B cell (primary cell): Measurements from ENCODE around the gene HDAC7. TPM values are rescaled to one million over a fixed set of nuclear protein-coding genes. Genes with fewer than 3 reads are reported as not detected.
A peak's percentile ranks its signal among the peaks of the same experiment; 100 is the strongest.

ENCODE experiments used
- ATAC-seq: fragments of 200-7000 bp; cut with Tn5 transposase; one replicate; pipeline ENCODE4 v1.10.0; 2021; ENCODE audit warnings: low read depth, mild to moderate bottlenecking, moderate number of reproducible peaks, moderate library complexity
- CTCF ChIA-PET: fragments of 350-600 bp; sonication (Branson Sonifier 250); formaldehyde crosslinking; loops from one replicate; lab custom pipeline; 2021; ENCODE audit warnings: antibody characterized with exemption, inconsistent platforms; lab: Charles Lee
- POLR2A ChIA-PET: fragments of 350-600 bp; sonication (Branson Sonifier 250); formaldehyde crosslinking; loops from one replicate; lab custom pipeline; 2021; ENCODE audit warnings: antibody characterized with exemption; lab: Charles Lee
- DNase-seq: peaks from one replicate; pipeline ENCODE4 v3.0.0; 2013
- H2AFZ ChIP-seq: 2 replicates; pipeline ENCODE4 v1.6.1; 2012; ENCODE audit warnings: mild to moderate bottlenecking, low read depth, low read length; ENCODE audit not compliant: insufficient read depth, poor library complexity, severe bottlenecking
- H3K27ac ChIP-seq, 2 donors: 1 replicate in 1 of 2; 2 replicates in 1 of 2; pipeline ENCODE4 v1.5.1; 2012 to 2013; ENCODE audit warnings: low read length in 2 of 2, mild to moderate bottlenecking in 2 of 2, moderate library complexity in 1 of 2
- H3K27me3 ChIP-seq, 4 experiments: fragments of 200-600 bp in 1 of 4; sonication (generic) in 1 of 4; replicated peaks in 1 of 4; 1 replicate in 2 of 4; 2 replicates in 2 of 4; pipeline versions ENCODE4 v1.6.1 to v1.7.0; 2013 to 2016; ENCODE audit warnings: low read length in 3 of 4, mild to moderate bottlenecking in 2 of 4, mixed read lengths in 1 of 4, moderate library complexity in 1 of 4; ENCODE audit not compliant: insufficient read depth in 4 of 4, control insufficient read depth in 3 of 4; ENCODE audit errors: control extremely low read depth in 1 of 4
- H3K36me3 ChIP-seq, 2 experiments: replicated peaks in 1 of 2; 1 replicate in 1 of 2; 2 replicates in 1 of 2; pipeline versions ENCODE4 v1.6.1 to v1.7.1; 2013; ENCODE audit warnings: low read length in 1 of 2; ENCODE audit not compliant: insufficient read depth in 2 of 2, control insufficient read depth in 1 of 2; ENCODE audit errors: control extremely low read depth in 1 of 2, extremely low read depth in 1 of 2
- H3K4me1 ChIP-seq, 2 donors: fragments of 200-600 bp in 1 of 2; sonication (generic) in 1 of 2; 1 replicate in 1 of 2; 2 replicates in 1 of 2; pipeline versions ENCODE4 v1.5.1 to v1.6.1; 2013 to 2017; ENCODE audit warnings: low read length in 2 of 2; ENCODE audit not compliant: control insufficient read depth in 2 of 2, insufficient read depth in 2 of 2
- H3K4me2 ChIP-seq: replicated peaks from 2 replicates; pipeline ENCODE3; 2012; ENCODE audit warnings: mild to moderate bottlenecking, low read depth, low read length; ENCODE audit not compliant: poor library complexity, severe bottlenecking
- H3K4me3 ChIP-seq, 5 experiments: fragments of 200-600 bp in 1 of 5; sonication (generic) in 1 of 5; 1 replicate in 3 of 5; 2 replicates in 2 of 5; pipeline versions ENCODE4 v1.5.1 to v1.7.0; 2011 to 2016; ENCODE audit warnings: low read length in 4 of 5, mild to moderate bottlenecking in 4 of 5, low read depth in 2 of 5, control low read depth in 1 of 5, moderate library complexity in 1 of 5; ENCODE audit not compliant: insufficient read depth in 1 of 5; ENCODE audit errors: control extremely low read depth in 1 of 5, extremely low read depth in 1 of 5
- H3K79me2 ChIP-seq: fragments of 200-600 bp; sonication (generic); one replicate; pipeline ENCODE4 v1.6.0; 2016; ENCODE audit warnings: low read length; ENCODE audit not compliant: control insufficient read depth, insufficient read depth
- H3K9ac ChIP-seq: fragments of 200-600 bp; sonication (generic); 2 replicates; pipeline ENCODE4 v1.6.1; 2017; ENCODE audit warnings: mild to moderate bottlenecking, low read length, moderate library complexity
- H3K9me3 ChIP-seq, 3 donors: one replicate each; pipeline versions ENCODE4 v1.6.1 to v1.7.1; 2013; ENCODE audit warnings: low read length in 2 of 3; ENCODE audit not compliant: control insufficient read depth in 2 of 3, insufficient read depth in 1 of 3; ENCODE audit errors: control extremely low read depth in 1 of 3
- H4K20me1 ChIP-seq: 2 replicates; pipeline ENCODE4 v1.6.0; 2012; ENCODE audit warnings: mild to moderate bottlenecking, low read length; ENCODE audit not compliant: insufficient read depth, control insufficient read depth, poor library complexity, severe bottlenecking
- H3K27ac Mint-ChIP-seq: one replicate; pipeline ENCODE4 v1.8.0; 2021; ENCODE audit warnings: mixed read lengths
- H3K27me3 Mint-ChIP-seq: one replicate; pipeline ENCODE4 v1.8.0; 2021; ENCODE audit warnings: mixed read lengths
- H3K4me1 Mint-ChIP-seq: one replicate; pipeline ENCODE4 v1.8.0; 2021; ENCODE audit warnings: mixed read lengths
- H3K4me3 Mint-ChIP-seq: one replicate; pipeline ENCODE4 v1.8.0; 2021; ENCODE audit warnings: mixed read lengths
- H3K9me3 Mint-ChIP-seq: one replicate; pipeline ENCODE4 v1.8.0; 2022; ENCODE audit warnings: mixed read lengths; ENCODE audit not compliant: insufficient read depth
- CTCF ChIP-seq: fragments of 200-600 bp; IDR thresholded peaks from one replicate; pipeline ENCODE4 v1.8.0; 2022; ENCODE audit warnings: antibody characterized with exemption, mild to moderate bottlenecking
- EZH2 ChIP-seq: IDR thresholded peaks from 2 replicates; pipeline ENCODE4 v1.6.1; 2012; ENCODE audit warnings: borderline replicate concordance, low read depth, mild to moderate bottlenecking, moderate library complexity, low read length; ENCODE audit not compliant: insufficient read depth, poor library complexity, severe bottlenecking
- WGBS: methylation state at CpG from one replicate; pipeline ENCODE4 v1.1.5; 2013; ENCODE audit warnings: missing lambda C conversion rate; ENCODE audit not compliant: insufficient coverage; 5-methylcytosine and 5-hydroxymethylcytosine counted together
- intact Hi-C: fragments of 100-400 bp; cut with micrococcal nuclease; formaldehyde crosslinking; loops from one replicate; pipeline ENCODE4 v1.10.0; 2022
- polyA plus RNA-seq: library from polyadenylated mRNA; depleted of rRNA; stranded (reverse); fragments of >200 nt; gene quantifications from 2 replicates; pipeline ENCODE4 v1.2.3, GENCODE V29; 2012
- total RNA-seq, 2 donors: library from RNA; stranded (reverse); fragments of 120-200 nt in 1 of 2; gene quantifications; 1 replicate in 1 of 2; 2 replicates in 1 of 2; pipeline versions ENCODE4 v1.2.3 to v1.2.4, GENCODE V29; 2013 to 2022

Gene HDAC7
- total and polyA plus RNA-seq, 2 donors (not counting 1 experiment from before 2014, with no cell fraction given), result 87.2 to 178 TPM

- Mint-ChIP-seq H3K4me1 (peaks cover 31% of the 10 kb centered on the region), H3K9me3 (no peaks in the 10 kb centered on the region), H3K27ac (peak overlapping the region; percentile 63), H3K27me3 (no peaks in the 10 kb centered on the region), H3K4me3 (peak overlapping the region; percentile 33)
- Histone ChIP-seq H2AFZ (no peak overlapping the region), H3K27me3 (no peaks in the 10 kb centered on the region), H3K4me1 (peaks cover 6 to 27% of the 10 kb centered on the region in 2 donors), H3K79me2 (peaks cover 28% of the 10 kb centered on the region), H3K9ac (no peak overlapping the region), H3K9me3 (no peaks in the 10 kb centered on the region), H3K36me3 (no peaks in the 10 kb centered on the region), H4K20me1 (peaks cover 39% of the 10 kb centered on the region), H3K4me2 (no peak overlapping the region), H3K4me3 (no peak overlapping the region), H3K27ac (no peak overlapping the region)
- 55% methylated on average over 8 of the region's 10 CpGs for WGBS
- ChIA-PET POLR2A (interaction anchor here (1.1 to 2.0 kb wide), 2 partner anchors 33 to 63 kb away, joined by 3 to 6 read pairs; no protein-coding TSS in a partner anchor), CTCF (interaction anchor here (1.0 to 20.0 kb wide), 9 partner anchors 7 to 124 kb away, joined by 3 to 584 read pairs (median 94); partner anchors contain the start of genes ENDOU, HDAC7, RAPGEF3 and RPAP3)
- DNase-seq (no peak), ATAC-seq (no peak)
- intact Hi-C loops, result no loop called here
- TF ChIP-seq EZH2 (no peak), CTCF (no peak)
These were observed 44.4 kb downstream of the HDAC7 start for GRCh38 chr12:47775100-47775911.

GRCh38 chr12:47774663-47775062 lies 45.0 kb downstream of the HDAC7 start:
- CTCF ChIA-PET, result interaction anchor here (1.0 to 20.0 kb wide), 8 partner anchors 6 to 123 kb away, joined by 3 to 584 read pairs (median 150); partner anchors contain the start of genes ENDOU, HDAC7, RAPGEF3 and RPAP3
- Mint-ChIP-seq H3K9me3 (no peaks in the 10 kb centered on the region), H3K4me3 (peak overlapping the region; percentile 93), H3K4me1 (peaks cover 31% of the 10 kb centered on the region), H3K27ac (peak overlapping the region; percentile 37), H3K27me3 (no peaks in the 10 kb centered on the region)
- TF ChIP-seq EZH2, result no peak
- TF ChIP-seq CTCF, result no peak
- peak overlapping the region; percentile 84 for H3K4me2 ChIP-seq
- DNase-seq (no peak), ATAC-seq (no peak)
- H3K9ac ChIP-seq, result no peak overlapping the region
- POLR2A ChIA-PET, result interaction anchor here (2.0 kb wide), 1 partner anchor 64 kb away, joined by 6 read pairs; no protein-coding TSS in a partner anchor
- no peaks in the 10 kb centered on the region for H3K36me3 ChIP-seq
- 91% methylated on average over 7 of the region's 7 CpGs for WGBS
- H3K4me1 ChIP-seq, result peaks cover 6 to 27% of the 10 kb centered on the region in 2 donors
- peaks cover 28% of the 10 kb centered on the region for H3K79me2 ChIP-seq
- H3K4me3 ChIP-seq, result no peak overlapping the region
- no peak overlapping the region for H3K27ac ChIP-seq
- H3K9me3 ChIP-seq, result no peaks in the 10 kb centered on the region
- intact Hi-C loops, result no loop called here
- H4K20me1 ChIP-seq, result peaks cover 33% of the 10 kb centered on the region
- no peaks in the 10 kb centered on the region for H3K27me3 ChIP-seq
- no peak overlapping the region for H2AFZ ChIP-seq
